NCI-H2107 (cell line): ENCODE data around the gene RC3H2.
A peak's percentile ranks its signal among the peaks of the same experiment; 100 is the strongest.
"Not testable (repeated sequence)": the region's sequence is repeated elsewhere in the genome, so short reads cannot be mapped to it uniquely, and the experiment has no call there.

Source experiments
- DNase-seq: peaks from one replicate; lab custom pipeline; 2025; lab: John Stamatoyannopoulos, UW

RC3H2 gene

DNA sequence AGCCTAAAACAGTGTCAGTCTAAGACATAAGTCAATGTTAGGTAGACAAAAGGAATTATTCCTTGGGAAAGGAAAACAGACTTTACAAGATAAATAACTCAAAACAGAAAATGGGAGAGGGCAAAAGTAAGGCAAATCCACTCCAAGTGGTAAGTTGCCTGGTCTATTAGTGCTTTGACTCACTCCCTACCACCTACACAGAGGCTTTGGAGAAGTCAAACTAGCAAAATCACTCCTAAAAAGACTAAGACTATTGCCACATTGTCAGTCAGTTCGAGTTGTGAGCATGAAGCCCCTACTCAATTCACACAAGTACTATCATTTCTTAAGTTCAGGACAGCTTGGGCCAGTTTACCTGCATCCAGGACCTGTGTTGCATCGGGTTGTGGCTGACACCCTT, 13.2 kb upstream of the RC3H2 start:
- DNase-seq = no peak

DNA sequence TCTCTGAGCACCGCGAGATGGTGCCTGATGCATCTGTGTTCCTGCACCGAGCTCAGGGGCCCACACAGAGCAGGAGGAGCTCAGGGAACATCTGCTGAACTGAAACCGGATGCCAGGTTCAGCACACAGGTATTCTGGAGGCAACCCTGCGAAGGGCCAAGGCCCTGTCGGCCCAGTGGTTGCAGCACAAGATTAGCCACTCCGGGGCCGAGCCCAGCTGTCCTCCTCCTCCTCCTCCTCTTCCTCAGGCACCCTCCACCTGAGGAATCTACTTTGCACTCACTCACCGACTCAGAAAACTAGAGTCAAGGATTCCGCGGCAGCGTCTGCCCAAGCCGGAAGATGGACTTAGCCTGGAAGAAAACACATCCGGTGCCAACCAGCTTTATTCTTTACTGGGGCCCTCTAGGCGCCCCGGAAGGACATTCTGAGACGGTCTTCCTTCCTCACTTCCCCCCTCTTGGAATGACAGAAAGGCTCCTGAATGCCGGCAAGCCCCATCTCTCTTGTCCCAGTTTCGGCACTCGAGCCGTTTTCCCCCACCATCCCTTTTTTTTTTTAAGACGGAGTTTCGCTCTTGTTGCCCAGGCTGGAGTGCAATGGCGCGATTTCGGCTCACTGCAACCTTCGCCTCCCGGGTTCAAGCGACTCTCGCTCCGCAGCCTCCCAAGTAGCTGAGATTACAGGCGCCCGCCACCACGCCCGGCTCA, 8.0 kb upstream of the RC3H2 start, which contains the start of gene ZBTB6:
ZBTB6 (minus strand) TSS at position 360 of the 710 bp plus-strand sequence. CDS start 1,251 bp downstream, outside the sequence.
- peak; percentile 34 for DNase-seq

DNA sequence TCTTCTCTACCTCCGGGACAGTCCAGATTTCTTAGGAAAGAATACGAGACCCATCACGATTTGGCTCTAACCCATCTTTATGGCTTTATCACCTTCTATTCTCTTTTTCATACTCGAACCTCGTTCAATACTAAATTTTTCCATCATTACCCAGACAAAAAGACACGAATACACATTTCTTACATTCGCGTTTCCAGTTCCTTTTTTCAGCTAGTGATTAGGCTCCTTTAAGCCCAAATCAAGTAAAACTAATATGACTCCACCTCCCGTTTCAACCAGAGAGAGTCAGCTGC, 7.5 kb upstream of the RC3H2 start:
- DNase-seq = no peak

DNA sequence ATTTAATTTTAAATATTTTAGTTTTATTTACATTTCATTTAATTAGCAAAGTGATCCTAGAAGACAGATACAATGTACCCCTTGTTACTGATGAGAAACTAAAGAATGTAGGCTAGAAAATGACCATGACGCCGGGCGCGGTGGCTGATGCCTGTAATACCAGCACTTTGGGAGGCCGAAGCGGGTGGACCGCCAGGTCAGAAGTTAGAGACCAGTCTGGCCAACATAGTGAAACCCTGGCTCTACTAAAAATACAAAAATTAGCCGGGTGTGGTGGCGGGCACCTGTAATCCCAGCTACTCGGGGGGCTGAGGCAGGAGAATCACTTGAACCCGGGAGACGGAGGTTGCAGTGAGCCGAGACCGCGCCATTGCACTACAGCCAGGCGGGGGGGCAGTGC, 963 bp upstream of the RC3H2 start:
- DNase-seq = not testable (repeated sequence)

DNA sequence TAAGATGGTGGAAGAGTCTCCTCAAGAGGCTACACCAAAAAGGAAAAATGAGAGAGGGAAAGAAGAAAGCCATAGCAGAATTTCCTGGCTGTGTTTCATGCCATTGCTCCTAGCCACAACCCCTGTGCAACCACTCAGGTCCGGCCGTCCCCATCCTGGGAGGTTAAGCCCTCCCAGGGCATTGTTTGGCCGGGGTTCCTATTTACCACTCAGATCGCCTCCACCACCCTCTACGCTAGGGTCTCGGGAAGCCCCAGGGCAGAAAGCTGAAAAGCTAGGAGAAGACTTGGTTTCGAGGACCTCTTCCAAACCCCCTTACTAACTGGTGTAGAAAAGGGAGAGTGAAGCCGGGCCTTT, 715 bp downstream of the RC3H2 start:
- no peak for DNase-seq

DNA sequence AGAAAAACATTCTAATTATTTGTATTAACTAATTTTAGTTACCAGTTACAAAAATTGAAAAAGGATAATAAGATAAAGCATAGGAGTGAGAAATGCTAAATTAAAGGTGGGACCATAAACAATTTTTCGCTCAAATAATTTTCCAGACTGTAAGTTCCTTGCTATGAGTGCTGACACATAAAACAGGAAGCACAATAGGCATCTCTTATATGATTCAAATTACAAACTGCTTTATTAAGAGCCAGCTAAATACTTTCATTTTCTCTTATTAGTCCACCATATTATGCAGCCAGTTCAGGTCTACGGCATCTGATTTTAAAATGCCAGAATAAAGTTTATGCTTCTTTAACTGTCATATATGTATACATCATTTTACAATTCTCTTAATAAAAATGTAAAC, 4.4 kb downstream of the RC3H2 start:
- no peak for DNase-seq

DNA sequence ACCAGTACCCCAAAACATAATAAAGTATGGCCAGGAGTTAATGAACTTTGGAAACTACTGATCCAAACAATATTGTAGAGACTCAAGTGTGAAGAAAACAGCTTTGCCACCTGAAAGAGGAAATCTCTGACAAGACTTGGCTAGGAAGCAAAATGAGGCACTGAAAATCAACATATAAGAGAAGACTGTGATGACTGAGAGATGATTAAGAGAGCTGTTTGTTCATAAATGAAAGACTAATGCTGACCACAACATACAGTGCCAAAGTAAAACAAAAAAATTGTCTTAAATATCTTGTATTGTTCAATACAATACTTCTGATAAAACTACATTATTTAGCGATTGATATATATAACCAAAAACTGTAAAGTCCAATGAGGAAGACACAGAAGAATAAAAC, 7.2 kb downstream of the RC3H2 start:
- no peak for DNase-seq

DNA sequence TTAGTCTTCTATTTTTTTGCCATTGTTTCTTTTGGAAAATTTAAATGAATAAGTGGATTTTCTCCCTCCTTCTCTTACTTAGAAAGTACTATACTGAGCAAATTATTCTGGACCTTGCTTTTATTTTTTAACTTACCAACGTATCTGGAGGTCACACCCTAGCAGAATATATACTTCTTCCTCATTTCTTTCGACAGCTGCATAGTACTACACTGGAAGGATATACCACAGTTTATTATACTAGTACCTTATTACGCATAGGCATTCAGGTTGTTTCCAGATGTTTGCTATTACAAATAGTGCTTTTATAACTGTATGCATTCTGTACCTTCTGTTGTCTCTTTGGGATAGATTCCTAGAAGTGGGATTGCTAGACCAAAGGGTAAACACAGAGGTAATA, 16.7 kb downstream of the RC3H2 start:
- no peak for DNase-seq

DNA sequence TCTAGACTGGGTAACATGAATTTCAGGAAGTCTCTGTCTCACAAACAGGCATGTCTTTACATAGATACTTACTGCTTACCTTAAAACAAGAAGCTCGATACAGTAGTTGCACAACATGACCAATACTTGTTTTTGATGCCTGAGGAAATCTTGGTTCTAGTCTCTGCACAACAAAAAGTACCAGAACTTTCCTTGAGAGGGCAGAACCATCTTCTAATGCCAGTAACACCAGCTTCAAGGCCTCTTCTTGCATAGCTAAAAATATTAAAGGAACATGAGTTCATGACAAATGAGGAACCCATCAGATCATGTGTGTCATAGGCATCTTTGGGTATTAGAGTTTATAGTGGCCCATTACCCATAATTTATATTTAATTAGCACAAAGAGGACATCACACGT, 22.0 kb downstream of the RC3H2 start:
- no peak for DNase-seq

DNA sequence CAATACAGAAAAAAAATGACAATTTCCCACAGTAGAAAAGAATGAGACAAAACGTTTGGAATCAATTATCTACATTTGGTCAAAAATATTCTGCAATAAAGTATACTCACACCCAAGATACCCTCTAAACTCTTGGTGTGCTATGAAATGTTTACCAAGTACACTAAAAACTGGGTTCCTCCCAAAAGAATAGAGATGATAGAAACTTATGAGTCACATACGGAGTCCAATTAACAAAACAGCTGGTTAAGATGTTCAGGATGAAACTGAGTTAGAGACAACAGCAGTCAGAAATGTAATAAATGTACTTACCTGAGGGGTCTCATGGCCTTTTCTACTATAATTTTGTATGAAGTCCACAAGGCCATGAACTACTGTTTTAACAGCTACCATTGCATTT, 25.7 kb downstream of the RC3H2 start:
- no peak for DNase-seq

DNA sequence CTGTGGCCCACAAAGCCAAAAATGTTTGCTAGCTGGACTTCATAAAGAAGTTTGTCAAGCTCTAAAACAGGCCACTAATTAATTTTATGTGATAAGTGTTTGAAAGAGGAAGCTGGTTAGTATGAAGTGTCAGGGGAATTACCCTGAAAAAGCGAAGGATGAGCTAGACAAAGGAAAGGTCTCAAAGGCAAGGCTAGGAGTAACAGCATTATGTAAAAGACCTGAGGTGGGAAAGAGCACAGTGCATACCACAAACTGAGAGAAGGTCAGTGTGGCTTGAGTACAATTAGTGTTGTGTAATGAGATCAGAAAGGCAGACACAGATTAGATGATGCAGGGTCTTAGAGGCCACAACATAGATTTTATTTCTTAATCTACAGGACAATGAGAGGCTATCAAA, 29.6 kb downstream of the RC3H2 start:
- DNase-seq = no peak

DNA sequence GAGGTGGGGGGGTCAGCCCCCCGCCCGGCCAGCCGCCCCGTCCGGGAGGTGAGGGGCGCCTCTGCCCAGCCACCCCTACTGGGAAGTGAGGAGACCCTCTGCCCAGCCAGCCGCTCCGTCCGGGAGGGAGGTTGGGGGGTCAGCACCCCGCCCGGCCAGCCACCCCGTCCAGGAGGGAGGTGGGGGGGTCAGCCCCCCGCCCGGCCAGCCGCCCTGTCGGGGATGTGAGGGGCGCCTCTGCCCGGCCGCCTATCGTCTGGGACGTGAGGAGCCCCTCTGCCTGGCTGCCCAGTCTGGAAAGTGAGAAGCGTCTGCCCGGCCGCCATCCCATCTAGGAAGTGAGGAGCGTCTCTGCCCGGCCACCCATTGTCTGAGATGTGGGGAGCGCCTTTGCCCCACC, 37.9 kb downstream of the RC3H2 start:
- not testable (repeated sequence) for DNase-seq

DNA sequence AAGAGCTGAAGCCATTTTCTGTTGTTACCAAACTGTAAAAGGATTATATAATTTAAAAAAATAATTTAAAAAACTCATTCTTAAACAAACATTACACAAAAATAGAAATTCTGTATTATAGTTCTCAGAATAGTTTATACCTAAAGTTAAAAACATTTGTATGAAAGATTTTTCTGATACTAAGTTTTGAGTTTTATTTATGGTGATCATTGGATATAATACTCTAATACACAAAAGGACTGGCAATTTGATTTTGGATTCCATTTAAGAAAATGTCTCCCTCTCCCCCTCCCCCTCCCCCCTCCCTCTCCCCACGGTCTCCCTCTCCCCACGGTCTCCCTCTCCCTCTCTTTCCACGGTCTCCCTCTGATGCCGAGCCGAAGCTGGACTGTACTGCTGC, 39.1 kb downstream of the RC3H2 start:
- no peak for DNase-seq

DNA sequence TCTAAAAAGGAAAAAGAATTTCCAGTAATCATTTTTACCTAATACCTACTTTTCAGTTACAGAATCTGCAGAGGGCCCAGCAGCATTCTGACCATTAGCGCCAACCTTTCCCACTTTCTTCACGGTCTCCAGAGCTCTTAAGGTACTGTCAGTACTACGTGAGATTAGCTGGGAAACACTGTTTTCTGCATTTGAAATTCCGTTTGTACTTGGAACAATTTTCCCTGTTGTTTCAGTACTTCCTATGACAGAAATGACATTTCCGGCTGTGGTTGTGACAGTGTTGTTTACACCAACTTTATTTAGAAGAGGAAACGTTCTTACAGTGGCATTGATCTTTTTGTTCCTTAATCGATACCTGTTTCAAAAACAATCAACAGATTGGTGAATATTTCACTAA, 39.9 kb downstream of the RC3H2 start:
- no peak for DNase-seq

DNA sequence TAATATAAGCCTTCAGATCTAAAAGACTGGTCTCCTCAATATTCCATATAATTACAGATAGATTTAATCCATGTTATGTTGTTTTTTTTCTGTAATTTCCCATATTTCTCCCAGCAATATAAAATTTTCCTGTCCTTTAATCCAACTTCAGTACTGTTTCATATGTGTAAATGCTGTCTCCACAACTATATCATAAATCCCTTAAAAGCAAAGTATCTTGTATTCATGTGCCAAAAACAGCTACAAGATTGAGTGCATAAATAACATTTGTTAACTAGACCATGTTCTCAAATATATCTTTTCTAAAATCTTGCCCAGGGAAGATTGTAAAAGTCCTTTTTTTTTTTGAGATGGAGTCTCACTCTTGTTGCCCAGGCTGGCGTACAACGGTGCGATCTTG, 41.8 kb downstream of the RC3H2 start:
- DNase-seq = no peak

DNA sequence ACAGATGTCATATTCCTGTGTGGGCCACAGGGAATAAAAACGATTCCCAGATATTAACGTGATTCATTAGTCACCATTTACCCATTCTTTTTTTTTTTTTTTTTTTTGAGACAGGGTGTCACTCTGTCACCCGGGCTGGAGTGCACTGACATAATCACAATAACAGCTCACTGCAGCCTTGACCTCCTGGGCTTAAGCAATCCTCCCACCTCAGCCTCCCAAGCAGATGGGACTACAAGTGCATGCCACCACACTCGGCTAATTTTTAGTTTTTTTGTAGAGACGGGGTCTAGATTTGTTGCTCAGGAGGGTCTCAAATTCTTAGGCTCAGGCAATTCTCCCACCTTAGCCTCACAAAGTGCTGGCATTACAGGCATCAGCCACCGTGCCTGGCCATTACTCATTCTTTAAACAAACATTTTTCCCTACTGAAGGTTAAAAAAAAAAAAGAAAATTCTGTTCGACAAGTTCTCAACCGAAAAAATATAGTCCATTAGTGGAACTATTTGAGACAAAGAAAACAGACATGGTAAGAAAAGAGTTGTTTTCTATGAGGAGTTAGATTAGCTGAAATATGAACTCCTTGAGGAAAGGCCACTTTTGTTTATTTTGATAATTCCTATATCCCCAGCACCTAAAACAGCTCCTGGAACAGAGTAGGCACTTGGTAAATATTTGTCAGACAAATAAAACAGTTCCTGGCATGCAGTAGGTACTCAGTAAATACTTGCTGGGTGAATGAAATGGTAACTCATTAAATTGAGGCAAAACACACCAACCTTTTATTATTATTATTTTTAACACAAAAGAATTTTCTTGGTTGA, 44.6 kb downstream of the RC3H2 start:
- DNase-seq = no peak

DNA sequence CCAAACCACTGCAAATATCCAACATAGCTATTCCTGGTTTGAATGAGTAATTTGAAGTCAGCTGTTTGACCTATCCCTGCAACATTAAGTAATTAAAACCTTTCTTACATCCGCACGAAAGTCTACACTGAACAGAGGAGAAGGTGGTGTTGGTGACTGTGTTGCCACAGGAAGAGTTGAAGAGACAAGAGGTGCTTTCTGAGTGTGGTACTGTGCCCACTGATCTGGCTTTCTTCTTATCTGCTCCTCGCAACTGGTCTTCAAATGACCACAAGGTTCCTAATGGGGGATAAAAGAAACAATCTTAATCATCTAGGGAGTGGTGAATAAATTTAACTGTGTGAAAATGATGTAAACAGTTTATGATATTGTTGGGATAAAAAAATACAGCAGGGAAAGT, 47.3 kb downstream of the RC3H2 start:
- DNase-seq = no peak

DNA sequence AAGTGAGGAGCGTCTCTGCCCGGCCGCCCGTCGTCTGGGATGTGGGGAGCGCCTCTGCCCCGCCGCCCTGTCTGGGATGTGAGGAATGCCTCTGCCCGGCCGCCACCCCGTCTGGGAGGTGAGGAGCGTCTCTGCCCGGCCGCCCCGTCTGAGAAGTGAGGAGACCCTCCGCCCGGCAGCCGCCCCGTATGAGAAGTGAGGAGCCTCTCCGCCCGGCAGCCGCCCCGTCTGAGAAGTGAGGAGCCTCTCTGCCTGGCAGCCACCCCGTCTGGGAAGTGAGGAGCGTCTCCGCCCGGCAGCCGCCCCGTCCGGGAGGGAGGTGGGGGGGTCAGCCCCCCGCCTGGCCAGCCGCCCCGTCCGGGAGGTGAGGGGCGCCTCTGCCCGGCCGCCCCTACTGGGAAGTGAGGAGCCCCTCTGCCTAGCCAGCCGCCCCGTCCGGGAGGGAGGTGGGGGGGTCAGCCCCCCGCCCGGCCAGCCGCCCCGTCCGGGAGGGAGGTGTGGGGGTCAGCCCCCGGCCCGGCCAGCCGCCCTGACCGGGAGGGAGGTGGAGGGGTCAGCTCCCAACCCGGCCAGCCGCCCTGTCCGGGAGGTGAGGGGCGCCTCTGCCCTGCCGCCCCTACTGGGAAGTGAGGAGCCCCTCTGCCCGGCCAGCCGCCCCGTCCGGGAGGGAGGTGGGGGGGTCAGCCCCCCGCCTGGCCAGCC, 52.9 kb downstream of the RC3H2 start:
- not testable (repeated sequence) for DNase-seq

DNA sequence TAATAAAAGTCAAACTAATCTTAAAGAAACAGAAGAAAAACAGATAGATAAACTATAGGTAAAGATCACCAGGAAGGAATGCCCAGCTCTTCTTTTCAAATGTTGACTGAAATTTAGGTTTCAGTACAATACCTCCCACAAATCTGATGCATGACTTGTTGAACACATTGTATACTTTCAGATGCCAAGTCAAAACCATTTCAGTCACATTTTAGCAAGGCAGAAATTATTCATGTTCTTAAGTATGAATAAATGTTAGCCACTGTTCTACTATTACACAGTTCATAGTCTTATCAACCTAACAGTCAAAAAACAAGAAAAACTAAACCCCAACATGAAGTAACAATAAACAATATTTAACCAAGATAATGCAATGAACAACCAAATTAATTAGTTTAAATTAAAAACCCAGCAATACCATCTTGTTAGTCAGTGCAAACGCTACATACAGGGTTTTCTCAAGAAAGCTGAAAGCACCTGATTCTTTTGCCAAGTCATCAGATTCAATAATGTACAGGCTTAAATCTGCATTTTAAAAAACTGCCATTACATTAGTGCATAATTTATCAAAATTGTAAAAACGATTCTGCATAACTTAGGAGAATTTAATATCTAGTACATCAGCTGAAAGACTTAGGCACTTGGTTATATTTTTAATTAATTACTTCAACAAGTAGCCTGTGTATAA, 56.8 kb downstream of the RC3H2 start:
- no peak for DNase-seq

DNA sequence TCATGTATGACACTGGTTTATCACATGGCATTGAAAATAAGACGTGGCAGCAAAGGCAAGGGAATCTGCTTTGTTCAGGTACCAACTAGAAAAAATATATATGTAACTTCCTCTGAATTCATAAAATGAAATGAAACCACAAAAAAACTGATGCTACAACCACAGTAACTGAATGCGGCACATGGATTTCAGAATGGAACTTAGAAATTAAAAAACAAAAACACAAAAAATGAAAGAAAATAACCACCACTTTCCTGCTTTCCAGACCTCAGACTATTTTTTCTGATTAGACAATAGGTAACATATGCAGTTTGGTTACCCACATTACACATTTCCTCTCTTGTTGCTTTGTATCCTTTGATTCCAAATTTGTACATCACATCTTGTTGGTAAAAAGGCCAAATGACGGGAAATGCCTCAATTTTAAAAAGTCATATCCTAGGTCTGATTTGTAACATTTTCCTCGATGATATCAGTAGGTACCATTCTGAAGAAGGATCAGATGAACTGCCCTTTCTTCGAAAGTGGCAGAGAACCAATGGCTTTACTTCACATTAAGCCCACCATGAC, 58.7 kb downstream of the RC3H2 start:
- no peak for DNase-seq

DNA sequence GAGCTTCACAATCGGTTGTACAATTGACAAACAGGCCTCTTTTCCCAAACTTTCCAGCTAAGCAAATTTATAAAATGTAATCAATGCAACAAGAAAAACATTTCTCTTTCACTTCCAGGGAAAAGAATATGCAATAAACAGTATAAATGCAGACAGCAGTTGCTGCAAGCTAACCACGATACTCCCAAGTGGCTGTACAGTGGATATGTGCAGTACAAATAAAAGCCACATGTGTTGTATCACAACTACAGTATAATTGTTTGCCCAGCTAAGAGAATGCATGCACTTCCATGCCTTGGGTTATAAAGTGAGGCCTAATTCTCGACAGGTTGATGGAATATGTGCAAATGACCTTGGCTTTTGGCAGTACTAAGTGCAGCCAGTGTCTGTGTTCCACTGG, 60.0 kb downstream of the RC3H2 start:
- DNase-seq = no peak

DNA sequence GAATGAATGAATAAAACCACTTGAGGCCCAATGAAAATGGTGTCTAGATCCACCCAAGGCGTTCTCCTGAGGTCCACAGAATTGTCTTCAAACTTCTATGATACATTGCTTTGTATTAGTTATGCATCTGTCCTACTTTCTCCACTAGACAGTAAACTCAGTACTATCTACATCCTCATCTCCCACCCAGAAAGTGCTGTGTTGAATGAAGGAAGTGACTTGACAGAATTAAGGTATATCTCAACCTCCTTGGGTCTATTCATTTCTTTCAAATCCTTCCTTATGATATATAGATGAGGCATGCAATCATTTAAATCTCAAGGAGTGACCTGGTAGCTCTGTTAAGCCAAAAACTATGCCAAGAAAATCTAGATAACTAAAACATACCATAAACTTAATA, 61.0 kb downstream of the RC3H2 start:
- no peak for DNase-seq
